Ovary (tissue), 9 donors: ENCODE measurements around the gene LHX2. TPM values are rescaled to one million over a fixed set of nuclear protein-coding genes. Genes with fewer than 3 reads are reported as not detected.
A peak's percentile ranks its signal among the peaks of the same experiment; 100 is the strongest.

Experiments
- DNase-seq, 5 donors: peaks; one replicate each; pipeline ENCODE4 v3.0.0-alpha.2; 2019 to 2020
- H3K27ac ChIP-seq, 2 donors: fragments of 200-600 bp; one replicate each; pipeline versions ENCODE4 v1.5.1 to v1.8.0; 2019 to 2022
- H3K27me3 ChIP-seq: fragments of 200-600 bp; one replicate; pipeline ENCODE4 v1.8.0; 2022
- H3K36me3 ChIP-seq: fragments of 200-600 bp; sonication (generic); one replicate; pipeline ENCODE4 v1.5.1; 2019
- H3K4me1 ChIP-seq: one replicate; pipeline ENCODE4 v1.8.1; 2013; ENCODE audit warnings: mild to moderate bottlenecking, moderate library complexity; ENCODE audit not compliant: insufficient read depth
- H3K4me3 ChIP-seq: fragments of 200-600 bp; sonication (generic); one replicate; pipeline ENCODE4 v1.5.1; 2017
- H3K9me3 ChIP-seq, 2 donors: fragments of 200-600 bp in 1 of 2; sonication (generic) in 1 of 2; one replicate each; pipeline versions ENCODE4 v1.5.1 to v1.8.1; 2013 to 2019; ENCODE audit warnings: mild to moderate bottlenecking in 1 of 2, moderate library complexity in 1 of 2
- EP300 ChIP-seq: sonication (generic); formaldehyde crosslinking; IDR thresholded peaks from one replicate; pipeline ENCODE4 v1.6.1; 2017; ENCODE audit warnings: antibody characterized with exemption
- POLR2A ChIP-seq: fragments of 450-650 bp; IDR thresholded peaks from one replicate; pipeline ENCODE4 v1.6.1; 2017; ENCODE audit warnings: antibody characterized with exemption, mild to moderate bottlenecking, moderate library complexity
- WGBS, 3 donors: extraction: QIAGEN DNeasy Blood & Tissue Kit in 1 of 3; methylation state at CpG; one replicate each; pipeline versions ENCODE4 v1.1.5 to v1.1.7; 2013 to 2017; 5-methylcytosine and 5-hydroxymethylcytosine counted together
- intact Hi-C, 4 donors: fragments of 100-400 bp; cut with DNase I; formaldehyde crosslinking; loops; one replicate each; pipeline versions ENCODE4 v1.11.0 to v1.15.1; 2022 to 2023
- polyA plus RNA-seq, 2 donors: library from polyadenylated mRNA; stranded (reverse); fragments of 200-250 nt in 1 of 2; fragments of 350-450 nt in 1 of 2; fragmentation: Illumina TruSeq in 1 of 2; extraction: RNeasy Lipid Tissue Mini Kit (QIAGEN cat#74804) in 1 of 2; gene quantifications; one replicate each; pipeline ENCODE4 v1.2.3, GENCODE V29; 2013 to 2014
- total RNA-seq, 7 donors: library from RNA; depleted of rRNA in 2 of 7; stranded (reverse); fragments of >200 nt in 2 of 7; fragmentation: NEBNext Ultra II Directional in 3 of 7; extraction: Animal tissue kit (Norgen Biotek cat#: 25700) in 3 of 7; gene quantifications; one replicate each; pipeline versions ENCODE4 v1.1.0 to v1.2.4, GENCODE V29; 2016 to 2023
- TF ChIP-seq, protein P1 (sequence below), 3 donors: fragments of 450-650 bp in 2 of 3; fragments of 200-600 bp in 1 of 3; IDR thresholded peaks; one replicate each; pipeline versions ENCODE4 v1.5.1 to v1.8.0; 2016 to 2022; ENCODE audit warnings: antibody characterized with exemption in 3 of 3, mild to moderate bottlenecking in 1 of 3
- donor health status: DM: no; HTN: no; CAD: no; lungs with moderate emphysema.
- donor health status: DM: no; HTN: no; CAD: no.
- donor health status: Bipolar disorder and iron deficiency.
- donor health status: DM: yes; HTN: yes; CAD: no.
- donor health status: DM: no; HTN: no; CAD: no.
- donor health status: DM: yes; HTN: yes; CAD: no.

Gene LHX2
- total and polyA plus RNA-seq, 9 donors, result 0.10 to 17.0 (median 0.49) TPM; not detected in 5

DNA sequence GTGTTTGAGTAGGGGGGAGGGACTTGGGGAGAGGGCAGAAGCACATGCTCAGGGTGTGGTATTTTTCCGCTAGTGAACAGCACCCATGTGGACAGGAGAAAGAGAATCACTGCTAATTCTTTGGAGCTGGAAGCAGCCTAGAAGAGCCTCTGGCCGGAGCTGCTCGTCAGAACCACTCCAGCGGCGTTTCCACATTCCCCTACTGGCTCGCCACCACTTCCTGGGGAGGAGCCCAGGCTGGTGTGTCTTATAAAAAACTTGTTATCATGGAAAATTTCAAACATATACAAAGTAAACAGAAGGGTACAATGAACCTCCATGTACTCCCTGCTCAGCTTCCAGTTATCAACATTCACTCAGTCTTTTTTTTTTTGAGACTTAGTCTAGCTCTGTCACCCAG lies 26.7 kb downstream of the LHX2 start:
- intact Hi-C loops, result loop anchor here in 1 of 4 donors (10.0 kb wide), 1 partner anchor 493 kb away; no protein-coding TSS in a partner anchor
- no peaks in the 10 kb centered on the region for H3K27me3 ChIP-seq

DNA sequence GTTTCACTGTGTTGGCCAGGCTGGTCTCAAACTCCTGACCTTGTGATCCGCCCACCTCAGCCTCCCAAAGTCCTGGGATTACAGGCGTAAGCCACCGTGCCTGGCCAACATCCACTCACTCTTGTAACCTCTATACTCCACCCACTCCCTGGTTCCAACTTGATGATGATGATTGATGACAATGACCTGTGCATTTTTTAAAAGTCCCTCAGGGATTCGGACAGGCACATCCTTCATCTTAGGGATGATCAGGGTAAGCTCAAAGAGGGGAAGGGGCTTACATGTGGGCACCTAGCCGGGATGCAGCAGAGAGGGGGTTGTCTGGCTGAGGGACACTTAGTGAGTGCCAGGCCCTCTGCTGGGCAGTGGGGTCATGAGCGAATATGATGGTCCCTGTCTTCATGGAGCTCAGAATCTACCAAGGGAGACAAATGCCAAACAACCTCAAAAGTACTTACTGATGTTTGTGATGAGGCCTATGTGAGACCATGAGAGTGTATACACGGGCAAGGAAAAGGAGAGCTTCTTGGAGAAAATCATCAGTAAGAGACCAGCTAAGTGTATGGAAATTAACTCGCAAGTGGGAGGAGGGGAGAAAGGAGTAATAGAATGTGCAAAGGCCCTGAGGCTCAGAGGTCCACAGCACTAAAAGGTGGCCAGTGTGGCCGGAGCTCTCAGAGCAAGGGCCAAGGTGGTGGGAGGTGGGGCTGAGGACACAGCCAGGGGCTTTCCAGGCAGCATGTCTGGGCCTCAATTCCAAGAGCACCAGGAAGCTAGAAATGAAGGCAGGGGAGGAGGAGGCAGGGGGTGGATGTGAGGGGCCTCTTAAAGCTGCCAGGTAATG lies 27.4 kb downstream of the LHX2 start:
- TF ChIP-seq, protein P1, sequence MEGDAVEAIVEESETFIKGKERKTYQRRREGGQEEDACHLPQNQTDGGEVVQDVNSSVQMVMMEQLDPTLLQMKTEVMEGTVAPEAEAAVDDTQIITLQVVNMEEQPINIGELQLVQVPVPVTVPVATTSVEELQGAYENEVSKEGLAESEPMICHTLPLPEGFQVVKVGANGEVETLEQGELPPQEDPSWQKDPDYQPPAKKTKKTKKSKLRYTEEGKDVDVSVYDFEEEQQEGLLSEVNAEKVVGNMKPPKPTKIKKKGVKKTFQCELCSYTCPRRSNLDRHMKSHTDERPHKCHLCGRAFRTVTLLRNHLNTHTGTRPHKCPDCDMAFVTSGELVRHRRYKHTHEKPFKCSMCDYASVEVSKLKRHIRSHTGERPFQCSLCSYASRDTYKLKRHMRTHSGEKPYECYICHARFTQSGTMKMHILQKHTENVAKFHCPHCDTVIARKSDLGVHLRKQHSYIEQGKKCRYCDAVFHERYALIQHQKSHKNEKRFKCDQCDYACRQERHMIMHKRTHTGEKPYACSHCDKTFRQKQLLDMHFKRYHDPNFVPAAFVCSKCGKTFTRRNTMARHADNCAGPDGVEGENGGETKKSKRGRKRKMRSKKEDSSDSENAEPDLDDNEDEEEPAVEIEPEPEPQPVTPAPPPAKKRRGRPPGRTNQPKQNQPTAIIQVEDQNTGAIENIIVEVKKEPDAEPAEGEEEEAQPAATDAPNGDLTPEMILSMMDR (IDR thresholded peaks at IDR 0.05), result no peak
- TF ChIP-seq POLR2A, result no peak
- TF ChIP-seq EP300, result no peak
- WGBS, 3 donors, result 58 to 69% (median 69%) methylated on average over 9 of the region's 9 CpGs
- Histone ChIP-seq H3K27me3 (no peaks in the 10 kb centered on the region), H3K4me1 (peaks cover 3% of the 10 kb centered on the region), H3K36me3 (no peaks in the 10 kb centered on the region), H3K4me3 (no peak overlapping the region), H3K27ac (no peak overlapping the region), H3K9me3 (no peaks in the 10 kb centered on the region)
- DNase-seq, result no peak
- intact Hi-C loops, result loop anchor here in 1 of 4 donors (10.0 kb wide), 1 partner anchor 494 kb away; no protein-coding TSS in a partner anchor

More for the DNA sequence above, 26.7 kb downstream of the LHX2 start:
- no peak for DNase-seq
- Histone ChIP-seq H3K27ac (no peak overlapping the region), H3K9me3 (no peaks in the 10 kb centered on the region), H3K36me3 (no peaks in the 10 kb centered on the region), H3K4me3 (no peak overlapping the region), H3K4me1 (peaks cover 3% of the 10 kb centered on the region)
- WGBS, 3 donors, result 18 to 30% (median 24%) methylated on average over 6 of the region's 6 CpGs
- no peak for TF ChIP-seq EP300
- TF ChIP-seq, protein P1 (IDR thresholded peaks at IDR 0.05), result no peak
- TF ChIP-seq POLR2A, result no peak

DNA sequence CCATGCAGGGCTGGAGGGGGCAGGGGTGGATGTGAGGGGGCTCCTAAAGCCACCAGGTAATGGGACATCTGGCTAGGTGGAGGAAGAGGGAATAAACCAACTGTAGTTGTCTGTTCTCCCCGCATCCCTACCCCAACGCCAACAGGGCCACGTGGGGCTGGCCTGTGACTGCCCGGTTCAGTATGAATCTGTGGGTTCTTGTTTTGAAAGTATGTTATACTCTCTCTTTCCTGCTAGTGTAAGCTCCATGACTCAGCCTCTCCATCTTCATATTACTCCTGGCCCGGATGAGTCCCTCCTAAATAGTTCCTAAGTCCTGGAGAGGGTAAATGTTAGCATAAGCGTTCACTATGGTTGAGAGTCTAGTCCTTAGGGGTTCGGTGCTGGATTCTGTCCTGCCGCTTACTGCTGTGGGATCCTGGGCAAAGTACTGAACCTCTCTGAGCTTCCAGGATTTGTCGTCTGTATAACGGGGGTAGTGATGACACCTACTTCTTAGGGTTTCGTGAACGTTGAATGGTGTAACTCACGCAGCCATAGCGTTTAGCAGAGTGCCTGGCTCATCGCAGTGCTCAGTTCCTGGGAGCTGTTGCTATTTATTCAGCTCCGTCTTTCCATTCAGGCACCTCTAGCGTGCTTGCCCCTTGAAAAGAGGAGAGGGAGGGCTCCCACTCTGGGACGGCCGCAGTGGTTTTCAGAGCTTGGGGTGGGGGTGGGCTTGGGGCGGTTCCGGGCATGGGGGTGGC lies 28.8 kb downstream of the LHX2 start:
- TF ChIP-seq EP300, result no peak
- no peak for TF ChIP-seq POLR2A
- TF ChIP-seq, protein P1 (IDR thresholded peaks at IDR 0.05), result no peak
- intact Hi-C loops, result loop anchor here in 1 of 4 donors (5.0 kb wide), 1 partner anchor 498 kb away; no protein-coding TSS in a partner anchor
- no peaks in the 10 kb centered on the region for H3K27me3 ChIP-seq
- no peaks in the 10 kb centered on the region for H3K36me3 ChIP-seq
- no peaks in the 10 kb centered on the region for H3K9me3 ChIP-seq
- peak overlapping the region; percentile 16 for H3K4me3 ChIP-seq
- DNase-seq, result no peak
- peaks cover 5% of the 10 kb centered on the region for H3K4me1 ChIP-seq
- no peak overlapping the region for H3K27ac ChIP-seq
- WGBS, 3 donors, result 25 to 31% (median 30%) methylated on average over 20 to 21 of the region's 21 CpGs

DNA sequence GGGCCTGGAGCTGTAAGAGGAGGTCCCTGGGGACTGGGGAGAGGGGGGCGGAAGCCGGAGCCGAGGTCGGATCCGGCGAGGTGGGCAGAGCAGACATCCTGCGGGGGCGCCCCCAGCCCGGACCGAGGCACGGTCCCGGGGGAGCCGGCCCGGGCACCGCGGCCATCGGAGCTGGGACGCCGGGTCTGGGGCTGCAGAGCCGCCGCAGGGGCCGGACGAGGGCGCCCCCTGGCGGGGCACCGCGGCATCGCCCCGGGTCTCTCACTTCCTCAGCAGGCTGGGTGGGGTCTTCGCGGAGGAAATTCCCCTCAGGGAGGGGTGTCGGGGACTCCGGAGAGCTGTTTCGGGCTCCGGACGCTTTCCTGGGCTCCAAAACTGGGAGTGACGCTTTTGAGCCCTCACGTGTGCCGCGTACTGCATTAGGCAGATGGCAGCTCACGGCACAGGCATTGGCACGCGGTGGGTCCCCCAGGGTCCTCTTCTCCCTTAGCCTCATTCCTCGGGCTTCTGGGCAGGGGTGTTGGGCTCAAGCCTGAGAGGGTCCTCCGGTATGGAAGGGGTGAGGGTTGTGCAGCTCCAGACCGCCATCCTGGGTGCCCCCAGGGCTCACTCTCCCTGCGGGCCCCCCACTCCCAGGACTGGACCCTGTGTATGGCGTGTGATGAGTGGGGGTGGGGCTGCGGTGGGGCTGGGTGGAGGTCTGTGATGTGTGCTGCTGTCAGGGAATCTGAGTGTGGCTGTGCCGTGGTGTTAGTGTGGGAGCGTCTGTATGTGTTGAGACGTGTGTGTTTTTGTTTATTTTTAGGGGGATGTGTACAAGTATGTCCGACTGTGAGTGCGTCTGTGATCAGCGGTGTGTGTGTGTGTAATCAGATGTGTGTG lies 29.6 kb downstream of the LHX2 start:
- Histone ChIP-seq H3K4me1 (peaks cover 8% of the 10 kb centered on the region), H3K27ac (no peak overlapping the region), H3K36me3 (no peaks in the 10 kb centered on the region), H3K27me3 (no peaks in the 10 kb centered on the region), H3K4me3 (peak overlapping the region; percentile 16), H3K9me3 (no peaks in the 10 kb centered on the region)
- WGBS, 3 donors, result 2 to 5% (median 2%) methylated on average over 41 to 55 of the region's 55 CpGs
- intact Hi-C loops, result loop anchor here in 1 of 4 donors (5.0 kb wide), 1 partner anchor 499 kb away; no protein-coding TSS in a partner anchor
- peak in 3 of 5 donors; percentile 24 to 69 (median 68) for DNase-seq
- no peak for TF ChIP-seq EP300
- TF ChIP-seq, protein P1 (IDR thresholded peaks at IDR 0.05), result peak; percentile 44 to 69 (median 50)
